Stimulated activated CD8-positive, alpha-beta memory T cell treated with anti-CD3 and anti-CD28 coated beads, Interleukin-7, amount 100 ng/mL, for 24 hours (primary cell): ENCODE data around the gene LIN7C.

Experiments used
- DNase-seq: peaks from one replicate; pipeline ENCODE4 v3.0.0-alpha.2; 2020; ENCODE audit warnings: low read depth

LIN7C gene

GRCh38 chr11:27444801-27445215 is 61.8 kb downstream of the LIN7C start:
- DNase-seq: no peak
